HG03571 (cell line): ENCODE data around the gene DCST1.
A peak's percentile ranks its signal among the peaks of the same experiment; 100 is the strongest.

ENCODE experiments used
- ATAC-seq: cut with Tn5 transposase; IDR thresholded peaks from one replicate; pipeline ENCODE4 v1.9.1; 2021; ENCODE audit not compliant: unreplicated experiment

Gene DCST1

GRCh38 chr1:155083865-155084721 lies 50.5 kb downstream of the DCST1 start:
- no peak for ATAC-seq

GRCh38 chr1:155084722-155085503 lies 51.3 kb downstream of the DCST1 start:
- peak; percentile 69 for ATAC-seq

- no peak for ATAC-seq
Observed at GRCh38 chr1:155085504-155086127, 52.0 kb downstream of the DCST1 start.

GRCh38 chr1:155086128-155086741 lies 52.6 kb downstream of the DCST1 start:
- ATAC-seq, result no peak

- ATAC-seq, result no peak
Observed at GRCh38 chr1:155086856-155087535, 53.4 kb downstream of the DCST1 start.

GRCh38 chr1:155091071-155092051 lies 57.7 kb downstream of the DCST1 start:
- ATAC-seq, result no peak

- ATAC-seq, result no peak
Observed at GRCh38 chr1:155092131-155092530, 58.5 kb downstream of the DCST1 start.

- no peak for ATAC-seq
Observed at GRCh38 chr1:155092641-155093040, 59.0 kb downstream of the DCST1 start.

- ATAC-seq, result no peak
Observed at GRCh38 chr1:155093911-155094621, 60.4 kb downstream of the DCST1 start.

GRCh38 chr1:155094622-155094948 lies 61.0 kb downstream of the DCST1 start:
- ATAC-seq, result no peak

- no peak for ATAC-seq
Observed at GRCh38 chr1:155099331-155099730, 65.7 kb downstream of the DCST1 start.
